Left lung (tissue), 10 donors: Measurements from ENCODE around the gene RXRA. TPM values are rescaled to one million over a fixed set of nuclear protein-coding genes. Genes with fewer than 3 reads are reported as not detected.

Experiments used
- ATAC-seq: fragments of 200-7000 bp; cut with Tn5 transposase; one replicate; pipeline ENCODE4 v1.9.1; 2020; ENCODE audit warnings: moderate library complexity
- DNase-seq, 4 donors: peaks; one replicate each; pipeline ENCODE4 v3.0.0-alpha.2; 2013 to 2020
- H3K27ac ChIP-seq, 2 donors: fragments of 200-600 bp; sonication (generic) in 1 of 2; one replicate each; pipeline versions ENCODE4 v1.5.0 to v1.8.0; 2020 to 2021
- H3K27me3 ChIP-seq, 2 donors: fragments of 200-600 bp; sonication (generic) in 1 of 2; one replicate each; pipeline versions ENCODE4 v1.5.0 to v1.8.0; 2020 to 2021
- H3K36me3 ChIP-seq, 2 donors: fragments of 200-600 bp; sonication (generic) in 1 of 2; one replicate each; pipeline versions ENCODE4 v1.5.0 to v1.8.0; 2020 to 2021
- H3K4me1 ChIP-seq, 2 donors: fragments of 200-600 bp; one replicate each; pipeline ENCODE4 v1.8.0; 2021
- H3K4me3 ChIP-seq, 2 donors: fragments of 200-600 bp; sonication (generic) in 1 of 2; one replicate each; pipeline versions ENCODE4 v1.5.0 to v1.8.0; 2020 to 2021; ENCODE audit warnings: mild to moderate bottlenecking in 1 of 2
- H3K9me3 ChIP-seq, 2 donors: fragments of 200-600 bp; sonication (generic) in 1 of 2; one replicate each; pipeline versions ENCODE4 v1.5.0 to v1.8.0; 2020 to 2021
- CTCF ChIP-seq, 2 donors: fragments of 200-600 bp; sonication (generic) in 1 of 2; IDR thresholded peaks; one replicate each; pipeline versions ENCODE4 v1.5.0 to v1.8.0; 2021; ENCODE audit warnings: antibody characterized with exemption in 2 of 2
- intact Hi-C, 2 donors: fragments of 100-400 bp; cut with DNase I; formaldehyde crosslinking; loops; one replicate each; pipeline versions ENCODE4 v1.11.2 to v1.14.2; 2022
- polyA plus RNA-seq, 6 donors: library from polyadenylated mRNA; unstranded; fragments of 120-200 nt; gene quantifications; one replicate each; pipeline ENCODE4 v1.2.1, GENCODE V29; 2013; ENCODE audit not compliant: insufficient read length in 6 of 6
- total RNA-seq, 2 donors: library from RNA; stranded (reverse); fragmentation: NEBNext Ultra II Directional; extraction: Animal tissue kit (Norgen Biotek cat#: 25700); gene quantifications; one replicate each; pipeline ENCODE4 v1.2.1, GENCODE V29; 2021
- donor health status: DM: no; HTN: yes; CAD: no.
- donor health status: DM: no; HTN: no; CAD: no.

Gene RXRA
- total and polyA plus RNA-seq, 8 donors, result 42.2 to 79.5 (median 55.7) TPM

GRCh38 chr9:134339183-134339806 lies 13.0 kb downstream of the RXRA start:
- TF ChIP-seq CTCF (IDR thresholded peaks at IDR 0.05), result no peak
- Histone ChIP-seq H3K36me3 (no peaks in the 10 kb centered on the region), H3K27ac (no peak overlapping the region), H3K27me3 (no peaks in the 10 kb centered on the region), H3K9me3 (no peaks in the 10 kb centered on the region), H3K4me3 (no peak overlapping the region), H3K4me1 (peaks cover 62 to 100% of the 10 kb centered on the region in 2 donors)
- DNase-seq (no peak), ATAC-seq (peak; percentile 4)
- intact Hi-C loops, result loop anchor here in 1 of 2 donors (10.0 kb wide), 1 partner anchor 56 kb away; no protein-coding TSS in a partner anchor

- intact Hi-C loops, result no loop called here
- DNase-seq, result peak in 1 of 4 donors; percentile 73
- H3K4me3 ChIP-seq, result no peak overlapping the region
- peak; percentile 36 for ATAC-seq
- TF ChIP-seq CTCF (IDR thresholded peaks at IDR 0.05), result no peak
- H3K27ac ChIP-seq, result peak overlapping the region; percentile 79 to 92
- no peaks in the 10 kb centered on the region for H3K36me3 ChIP-seq
- H3K9me3 ChIP-seq, result no peaks in the 10 kb centered on the region
- peaks cover 64 to 100% of the 10 kb centered on the region in 2 donors for H3K4me1 ChIP-seq
- H3K27me3 ChIP-seq, result no peaks in the 10 kb centered on the region
Measured at GRCh38 chr9:134340475-134341160, 14.4 kb downstream of the RXRA start.

GRCh38 chr9:134341306-134341705 lies 15.1 kb downstream of the RXRA start:
- DNase-seq, result peak in 2 of 4 donors; percentile 83 to 93
- peak overlapping the region in 1 of 2 donors; percentile 10 for H3K4me3 ChIP-seq
- no peaks in the 10 kb centered on the region for H3K27me3 ChIP-seq
- H3K9me3 ChIP-seq, result no peaks in the 10 kb centered on the region
- H3K36me3 ChIP-seq, result no peaks in the 10 kb centered on the region
- H3K4me1 ChIP-seq, result peaks cover 64 to 100% of the 10 kb centered on the region in 2 donors
- peak; percentile 70 for ATAC-seq
- no peak for TF ChIP-seq CTCF (IDR thresholded peaks at IDR 0.05)
- intact Hi-C loops, result no loop called here
- peak overlapping the region; percentile 79 to 92 for H3K27ac ChIP-seq

GRCh38 chr9:134341929-134342745 lies 15.9 kb downstream of the RXRA start:
- Histone ChIP-seq H3K9me3 (no peaks in the 10 kb centered on the region), H3K4me3 (no peak overlapping the region), H3K27me3 (no peaks in the 10 kb centered on the region), H3K27ac (peak overlapping the region; percentile 79 to 92), H3K36me3 (no peaks in the 10 kb centered on the region), H3K4me1 (peaks cover 64 to 99% of the 10 kb centered on the region in 2 donors)
- intact Hi-C loops, result no loop called here
- no peak for TF ChIP-seq CTCF (IDR thresholded peaks at IDR 0.05)
- DNase-seq (no peak), ATAC-seq (no peak)

GRCh38 chr9:134342746-134343115 lies 16.5 kb downstream of the RXRA start:
- Histone ChIP-seq H3K36me3 (no peaks in the 10 kb centered on the region), H3K27me3 (no peaks in the 10 kb centered on the region), H3K4me1 (peaks cover 59 to 99% of the 10 kb centered on the region in 2 donors), H3K27ac (peak overlapping the region in 1 of 2 donors; percentile 92), H3K9me3 (no peaks in the 10 kb centered on the region), H3K4me3 (no peak overlapping the region)
- TF ChIP-seq CTCF (IDR thresholded peaks at IDR 0.05), result no peak
- ATAC-seq (no peak), DNase-seq (no peak)
- intact Hi-C loops, result no loop called here
